Prostate gland (tissue), 2 donors: Measurements from ENCODE around the gene LNX2.

Experiments used
- POLR2AphosphoS5 ChIP-seq: sonication (generic); formaldehyde crosslinking; IDR thresholded peaks from one replicate; pipeline ENCODE4 v1.6.1; 2017; ENCODE audit warnings: antibody characterized with exemption
- TF ChIP-seq, protein P1 (sequence below), 4 experiments: fragments of 200-600 bp in 2 of 4; fragments of 450-650 bp in 2 of 4; sonication (generic) in 2 of 4; IDR thresholded peaks; 1 replicate in 3 of 4; 2 replicates in 1 of 4; pipeline ENCODE4 v1.5.1; 2016 to 2019; ENCODE audit warnings: antibody characterized with exemption in 4 of 4, mild to moderate bottlenecking in 2 of 4, moderate library complexity in 2 of 4

DNA sequence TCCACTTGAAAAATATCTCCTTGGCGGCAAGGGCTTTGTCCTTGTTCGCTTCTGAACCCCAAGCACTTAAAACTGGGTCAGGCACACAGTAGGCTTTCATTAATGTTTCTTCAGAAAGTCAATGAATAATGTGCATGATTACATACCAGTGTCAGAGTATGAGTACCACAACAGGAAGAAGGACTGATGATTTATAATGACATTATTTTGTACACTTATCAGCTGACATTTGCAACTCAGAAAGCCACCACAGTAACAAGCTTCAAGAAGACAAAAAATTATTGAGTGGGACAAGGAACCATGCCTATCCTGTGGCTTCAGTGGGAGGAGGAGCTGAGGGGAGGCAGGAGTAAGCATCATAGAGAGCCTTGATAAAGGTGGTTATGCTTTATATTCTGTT, 11.3 kb upstream of the LNX2 start:
- TF ChIP-seq, protein P1, sequence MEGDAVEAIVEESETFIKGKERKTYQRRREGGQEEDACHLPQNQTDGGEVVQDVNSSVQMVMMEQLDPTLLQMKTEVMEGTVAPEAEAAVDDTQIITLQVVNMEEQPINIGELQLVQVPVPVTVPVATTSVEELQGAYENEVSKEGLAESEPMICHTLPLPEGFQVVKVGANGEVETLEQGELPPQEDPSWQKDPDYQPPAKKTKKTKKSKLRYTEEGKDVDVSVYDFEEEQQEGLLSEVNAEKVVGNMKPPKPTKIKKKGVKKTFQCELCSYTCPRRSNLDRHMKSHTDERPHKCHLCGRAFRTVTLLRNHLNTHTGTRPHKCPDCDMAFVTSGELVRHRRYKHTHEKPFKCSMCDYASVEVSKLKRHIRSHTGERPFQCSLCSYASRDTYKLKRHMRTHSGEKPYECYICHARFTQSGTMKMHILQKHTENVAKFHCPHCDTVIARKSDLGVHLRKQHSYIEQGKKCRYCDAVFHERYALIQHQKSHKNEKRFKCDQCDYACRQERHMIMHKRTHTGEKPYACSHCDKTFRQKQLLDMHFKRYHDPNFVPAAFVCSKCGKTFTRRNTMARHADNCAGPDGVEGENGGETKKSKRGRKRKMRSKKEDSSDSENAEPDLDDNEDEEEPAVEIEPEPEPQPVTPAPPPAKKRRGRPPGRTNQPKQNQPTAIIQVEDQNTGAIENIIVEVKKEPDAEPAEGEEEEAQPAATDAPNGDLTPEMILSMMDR (IDR thresholded peaks at IDR 0.05) = no peak
- TF ChIP-seq POLR2AphosphoS5 = no peak
